K562 (cell line): ENCODE measurements around the gene ANXA4. TPM values are rescaled to one million over a fixed set of nuclear protein-coding genes. Genes with fewer than 3 reads are reported as not detected.
A peak's percentile ranks its signal among the peaks of the same experiment; 100 is the strongest.

ENCODE experiments used
- ATAC-seq: fragments of 200-7000 bp; cut with Tn5 transposase; 3 replicates; pipeline ENCODE4 v1.9.1; 2020; ENCODE audit warnings: moderate library complexity
- BruUV-seq: library from RNA; stranded (reverse); fragments of 400-500 nt; replicated peaks from 2 replicates; lab custom pipeline; 2021; lab: Mats Ljungman, UMichigan
- CTCF ChIA-PET: fragments of 300-600 bp; formaldehyde crosslinking; extraction: SDS; loops from one replicate; lab custom pipeline; 2021; ENCODE audit warnings: low intra/inter-chr PET ratio; lab: Yijun Ruan, JAX
- POLR2A ChIA-PET: fragments of 300-600, 350-650 bp; sonication (Branson Sonifier 250); formaldehyde crosslinking; extraction: SDS; loops from one replicate; lab custom pipeline; 2021; ENCODE audit warnings: antibody characterized with exemption, inconsistent platforms; lab: Yijun Ruan, JAX
- DNase-seq, 4 experiments: peaks; one replicate each; pipeline versions ENCODE4 v3.0.0 to v3.0.0-alpha.2; 2011 to 2018; ENCODE audit warnings: low spot score in 3 of 4, mixed read lengths in 3 of 4; ENCODE audit errors: extremely low read depth in 1 of 4
- FAIRE-seq: peaks from 2 replicates; lab custom pipeline; 2011; peaks lifted over from hg19 to GRCh38; lab: Jason Lieb, UNC
- H2AFZ ChIP-seq: 2 replicates; pipeline ENCODE4 v1.6.0; 2011; ENCODE audit warnings: low read depth, low read length, control low read depth, inconsistent platforms
- H3K27ac ChIP-seq: fragments of 200-600 bp; 3 replicates; pipeline ENCODE4 v1.8.0; 2011; ENCODE audit warnings: low read depth, mild to moderate bottlenecking, control low read depth, inconsistent platforms, low read length, moderate library complexity, mixed read lengths; ENCODE audit errors: extremely low read depth
- H3K27me3 ChIP-seq, 2 experiments: fragments of 300-600 bp in 1 of 2; 2 replicates in 1 of 2; 3 replicates in 1 of 2; pipeline versions ENCODE4 v1.6.0 to v1.8.0; 2011; ENCODE audit warnings: inconsistent platforms in 2 of 2, low read length in 2 of 2, mild to moderate bottlenecking in 1 of 2, mixed read lengths in 1 of 2, moderate library complexity in 1 of 2; ENCODE audit not compliant: control insufficient read depth in 2 of 2, insufficient read depth in 2 of 2
- H3K36me3 ChIP-seq: fragments of 300-600 bp; 3 replicates; pipeline ENCODE4 v1.8.0; 2011; ENCODE audit warnings: mild to moderate bottlenecking, low read length, inconsistent platforms; ENCODE audit not compliant: control insufficient read depth, insufficient read depth
- H3K4me1 ChIP-seq, 2 experiments: fragments of 200-600 bp in 1 of 2; replicated peaks in 1 of 2; 2 replicates in 1 of 2; 3 replicates in 1 of 2; pipeline versions ENCODE4 v1.5.1 to v1.8.0; 2011; ENCODE audit warnings: inconsistent platforms in 2 of 2, low read length in 2 of 2, mild to moderate bottlenecking in 1 of 2, mixed read lengths in 1 of 2, moderate library complexity in 1 of 2; ENCODE audit not compliant: control insufficient read depth in 2 of 2, insufficient read depth in 2 of 2
- H3K4me2 ChIP-seq: 2 replicates; pipeline ENCODE4 v1.6.1; 2011; ENCODE audit warnings: low read length, control low read depth, inconsistent platforms, mixed read lengths; ENCODE audit not compliant: insufficient read depth
- H3K4me3 ChIP-seq: fragments of 200-600 bp; sonication (generic), shearing (Covaris generic); 2 replicates; pipeline ENCODE4 v1.5.1; 2016; ENCODE audit warnings: control low read depth, inconsistent platforms
- H3K79me2 ChIP-seq: fragments of 200-600 bp; 3 replicates; pipeline ENCODE4 v1.8.0; 2011; ENCODE audit warnings: low read length, inconsistent platforms; ENCODE audit not compliant: control insufficient read depth, insufficient read depth
- H3K9ac ChIP-seq, 2 experiments: 2 replicates each; pipeline versions ENCODE4 v1.6.0 to v1.6.1; 2011; ENCODE audit warnings: low read depth in 2 of 2, low read length in 2 of 2, control low read depth in 1 of 2, inconsistent platforms in 1 of 2, mild to moderate bottlenecking in 1 of 2, mixed read lengths in 1 of 2; ENCODE audit not compliant: insufficient read depth in 1 of 2
- H3K9me1 ChIP-seq: one replicate; pipeline ENCODE4 v1.6.0; 2011; ENCODE audit warnings: inconsistent platforms, mild to moderate bottlenecking, low read length, moderate library complexity; ENCODE audit not compliant: control insufficient read depth, insufficient read depth
- H3K9me3 ChIP-seq: replicated peaks from 2 replicates; pipeline ENCODE4 v1.5.1; 2011; ENCODE audit warnings: low read depth, low read length, inconsistent platforms; ENCODE audit not compliant: control insufficient read depth, insufficient read depth
- H4K20me1 ChIP-seq: replicated peaks from 2 replicates; pipeline ENCODE4 v1.6.1; 2011; ENCODE audit warnings: low read length, inconsistent platforms, mixed read lengths; ENCODE audit not compliant: control insufficient read depth, insufficient read depth
- ARHGAP35 ChIP-seq: fragments of 450-650 bp; IDR thresholded peaks from 2 replicates; pipeline ENCODE4 v1.6.1; 2018; ENCODE audit not compliant: partially characterized antibody
- BHLHE40 ChIP-seq: IDR thresholded peaks from 2 replicates; pipeline ENCODE4 v1.6.1; 2011; ENCODE audit warnings: low read length, improper control_type of control experiment
- CBFA2T3 ChIP-seq: fragments of 450-650 bp; IDR thresholded peaks from 2 replicates; pipeline ENCODE4 v1.6.1; 2017
- CXXC5 ChIP-seq: fragments of 250-450 bp; sonication (Bioruptor Pico); IDR thresholded peaks from 2 replicates; pipeline ENCODE4 v1.8.0; 2022; ENCODE audit warnings: inconsistent platforms, mild to moderate bottlenecking, moderate library complexity
- ETS2 ChIP-seq: IDR thresholded peaks from 2 replicates; pipeline ENCODE4 v1.6.1; 2016; ENCODE audit warnings: borderline replicate concordance, missing genetic modification characterization, mild to moderate bottlenecking, moderate library complexity, missing compliant biosample characterization; ENCODE audit not compliant: poor library complexity, severe bottlenecking
- ETV1 ChIP-seq: fragments of 450-650 bp; conservative IDR thresholded peaks from 2 replicates; pipeline ENCODE4 v1.6.1; 2016; ENCODE audit warnings: missing genetic modification characterization, control low read depth, low read depth, missing compliant biosample characterization
- GTF2E2 ChIP-seq: fragments of 200-800 bp; sonication (Bioruptor generic); IDR thresholded peaks from 2 replicates; pipeline ENCODE4 v1.6.1; 2016; ENCODE audit warnings: missing genetic modification characterization, missing compliant biosample characterization
- HSF4 ChIP-seq: fragments of 250-450 bp; sonication (Bioruptor Pico); IDR thresholded peaks from 2 replicates; pipeline ENCODE4 v2.1.2; 2022; ENCODE audit warnings: mild to moderate bottlenecking, moderate library complexity, borderline replicate concordance
- POLR2H ChIP-seq: IDR thresholded peaks from 2 replicates; pipeline ENCODE4 v1.6.1; 2016; ENCODE audit warnings: missing genetic modification characterization, low read depth, mild to moderate bottlenecking, control low read depth, missing compliant biosample characterization, moderate library complexity
- SFPQ ChIP-seq: fragments of 200-400 bp; formaldehyde crosslinking; IDR thresholded peaks from 2 replicates; pipeline ENCODE4 v1.6.1; 2017; ENCODE audit warnings: mild to moderate bottlenecking, low read depth, low read length, moderate library complexity
- TFAP4 ChIP-seq: sonication (generic); formaldehyde crosslinking; IDR thresholded peaks from 2 replicates; pipeline ENCODE4 v1.8.0; 2022; ENCODE audit warnings: missing genetic modification reagents, mild to moderate bottlenecking, moderate library complexity, borderline replicate concordance
- ZNF384 ChIP-seq: IDR thresholded peaks from 2 replicates; pipeline ENCODE4 v1.6.1; 2012; ENCODE audit warnings: low read depth, low read length, improper control_type of control experiment
- ZNF436 ChIP-seq: fragments of 250-450, 450-650 bp; sonication (Bioruptor Pico); formaldehyde crosslinking; IDR thresholded peaks from 2 replicates; pipeline ENCODE4 v1.7.0; 2020; ENCODE audit warnings: mild to moderate bottlenecking
- WGBS: fragments of 100-300 bp; shearing (Covaris generic); methylation state at CpG from one replicate; pipeline ENCODE4 v1.1.6; 2016; ENCODE audit warnings: low coverage, mixed read lengths; ENCODE audit not compliant: insufficient coverage; ENCODE audit errors: missing lambda C conversion rate; 5-methylcytosine and 5-hydroxymethylcytosine counted together
- in situ Hi-C: fragments of 300-500 bp; cut with MboI; formaldehyde crosslinking; loops from 4 replicates; pipeline ENCODE4 v1.15.0; 2018; ENCODE audit warnings: inconsistent platforms, mixed read lengths
- intact Hi-C: fragments of 100-400 bp; cut with micrococcal nuclease; formaldehyde crosslinking; loops from 2 replicates; pipeline ENCODE4 v1.14.2; 2022
- polyA plus RNA-seq, 8 experiments: library from polyadenylated mRNA; depleted of rRNA in 4 of 8; stranded (reverse) in 5 of 8; unstranded in 3 of 8; fragments of >200 nt; fragmentation: Nextera tagmentation in 2 of 8; fragmentation: Illumina TruSeq in 1 of 8; extraction: Ambion mirVana in 2 of 8; extraction: Trizol in 1 of 8; gene quantifications; 2 replicates each; pipeline versions ENCODE4 v1.2.1 to v1.2.3, GENCODE V29; 2011 to 2014; ENCODE audit warnings: inconsistent platforms in 1 of 8, missing spikeins in 1 of 8
- total RNA-seq, 7 experiments: library from RNA; depleted of rRNA in 6 of 7; stranded (reverse); fragments of >200 nt in 6 of 7; fragmentation: Illumina TruSeq in 2 of 7; extraction: Trizol in 2 of 7; gene quantifications; 2 replicates each; pipeline versions ENCODE4 v1.2.1 to v1.2.3, GENCODE V29; 2011 to 2021; ENCODE audit warnings: low replicate concordance in 1 of 7

Gene ANXA4
- total and polyA plus RNA-seq, 9 of the 15 experiments (the other 6 are each of a cell fraction or from before 2014, with no cell fraction given) = 3.4 to 13.6 (median 11.6) TPM

GRCh38 chr2:69797836-69798289 is 55.9 kb downstream of the ANXA4 start (continued):
- TF ChIP-seq SFPQ (no peak), ZNF384 (no peak), ETS2 (tag) (no peak), ZNF436 (CRISPR knock-in tag) (no peak), CXXC5 (CRISPR knock-in tag) (no peak), POLR2H (no peak)

GRCh38 chr2:69798290-69798908 is 56.5 kb downstream of the ANXA4 start:
- H4K20me1 ChIP-seq = peaks cover 14% of the 10 kb centered on the region
- WGBS = 3% methylated on average over 7 of the region's 7 CpGs
- no peaks in the 10 kb centered on the region for H3K9me1 ChIP-seq
- BruUV-seq = no TSS peak
- peak overlapping the region in 1 of 2 experiments; percentile 42; a peak in 3 of 4 replicates for H3K9ac ChIP-seq
- peaks cover 3 to 23% of the 10 kb centered on the region in 2 experiments; a peak in 4 of 5 replicates for H3K4me1 ChIP-seq
- intact Hi-C loops (loop anchor here (5.0 kb wide), 2 partner anchors 56 to 241 kb away; partner anchors contain the start of gene ANXA4), in situ Hi-C loops (loop anchor here (5.0 kb wide), 1 partner anchor 56 kb away; the partner anchor contains the start of gene ANXA4)
- no peaks in the 10 kb centered on the region; a peak in 1 of 5 replicates for H3K27me3 ChIP-seq
- peak overlapping the region; percentile 30 for H3K4me3 ChIP-seq
- no peak for TF ChIP-seq HSF4 (CRISPR knock-in tag)
- TF ChIP-seq TFAP4 (CRISPR knock-in tag) = 0 out of 2 replicates have a peak, but pooled peaks have one; percentile 35
- 0 out of 2 replicates have a peak, but pooled peaks have one; percentile 9 for TF ChIP-seq ETV1
- peak; percentile 33; the same call in 1 of the 2 replicates for TF ChIP-seq BHLHE40
- 0 out of 2 replicates have a peak, but pooled peaks have one; percentile 29 for TF ChIP-seq GTF2E2 (tag)
- TF ChIP-seq CBFA2T3 = no peak
- peak; percentile 21 for TF ChIP-seq ARHGAP35
- TF ChIP-seq ZNF436 (CRISPR knock-in tag) = 0 out of 2 replicates have a peak, but pooled peaks have one; percentile 3
- peak; percentile 16 for ATAC-seq
- peak overlapping the region; percentile 86 for H3K4me2 ChIP-seq
- H3K79me2 ChIP-seq = no peaks in the 10 kb centered on the region
- 0 out of 2 replicates have a peak overlapping the region, but pooled peaks have one; percentile 46 for H2AFZ ChIP-seq
- no peaks in the 10 kb centered on the region for H3K9me3 ChIP-seq
- no peak for FAIRE-seq
- no peaks in the 10 kb centered on the region for H3K36me3 ChIP-seq
- CTCF ChIA-PET = no interaction called here
- H3K27ac ChIP-seq = peak overlapping the region; percentile 53; the same call in 1 of the 3 replicates
- DNase-seq = no peak
- POLR2A ChIA-PET = interaction anchor here (0.6 to 2.7 kb wide), 8 partner anchors 11 to 327 kb away, joined by 3 to 16 read pairs (median 6); partner anchors contain the start of gene GMCL1
